Smooth muscle cell (in vitro differentiated cells): ENCODE results near the gene VN1R5. TPM values are rescaled to one million over a fixed set of nuclear protein-coding genes. Genes with fewer than 3 reads are reported as not detected.
A peak's percentile ranks its signal among the peaks of the same experiment; 100 is the strongest.
"Not testable (repeated sequence)": the region's sequence is repeated elsewhere in the genome, so short reads cannot be mapped to it uniquely, and the experiment has no call there.

Experiments
- DNase-seq: peaks from one replicate; lab custom pipeline; 2025; ENCODE audit not compliant: unreplicated experiment; lab: John Stamatoyannopoulos, UW
- H2AFZ ChIP-seq: fragments of 200-600 bp; sonication (generic); 2 replicates; pipeline ENCODE4 v1.6.0; 2016; ENCODE audit warnings: antibody characterized with exemption, low read depth, mild to moderate bottlenecking
- H3F3A ChIP-seq: fragments of 200-600 bp; sonication (generic); 2 replicates; pipeline ENCODE4 v1.6.0; 2017; ENCODE audit warnings: antibody characterized with exemption, low read depth
- H3K27ac ChIP-seq: fragments of 200-600 bp; sonication (generic); 2 replicates; pipeline ENCODE4 v1.5.1; 2016; ENCODE audit warnings: low read depth, mild to moderate bottlenecking
- H3K27me3 ChIP-seq: fragments of 200-600 bp; sonication (generic); 2 replicates; pipeline ENCODE4 v1.6.1; 2016; ENCODE audit warnings: low read depth, mild to moderate bottlenecking
- H3K36me3 ChIP-seq: fragments of 200-600 bp; sonication (generic); 2 replicates; pipeline ENCODE4 v1.5.1; 2016; ENCODE audit warnings: low read depth
- H3K4me1 ChIP-seq: fragments of 200-600 bp; sonication (generic); 2 replicates; pipeline ENCODE4 v1.5.1; 2016; ENCODE audit warnings: low read depth
- H3K4me2 ChIP-seq: fragments of 200-600 bp; sonication (generic); 2 replicates; pipeline ENCODE4 v1.6.0; 2016; ENCODE audit warnings: mild to moderate bottlenecking
- H3K4me3 ChIP-seq: fragments of 200-600 bp; sonication (generic); 2 replicates; pipeline ENCODE4 v1.5.1; 2016; ENCODE audit warnings: mild to moderate bottlenecking
- H3K79me2 ChIP-seq: fragments of 200-600 bp; sonication (generic); 2 replicates; pipeline ENCODE4 v1.6.0; 2016; ENCODE audit warnings: low read depth, mild to moderate bottlenecking
- H3K9ac ChIP-seq: fragments of 200-600 bp; sonication (generic); 2 replicates; pipeline ENCODE4 v1.6.0; 2016; ENCODE audit warnings: low read depth
- H3K9me3 ChIP-seq: fragments of 200-600 bp; sonication (generic); replicated peaks from 2 replicates; pipeline ENCODE4 v1.5.1; 2016; ENCODE audit warnings: low read depth
- H4K20me1 ChIP-seq: fragments of 200-600 bp; sonication (generic); 2 replicates; pipeline ENCODE4 v1.6.0; 2016; ENCODE audit warnings: low read depth
- WGBS: methylation state at CpG from one replicate; pipeline ENCODE4 v1.1.7; 2016; ENCODE audit warnings: low lambda C conversion rate; 5-methylcytosine and 5-hydroxymethylcytosine counted together
- polyA plus RNA-seq: library from polyadenylated mRNA; unstranded; fragments of >200 nt; fragmentation: Nextera tagmentation; extraction: Ambion mirVana; gene quantifications from 2 replicates; pipeline ENCODE4 v1.2.1, GENCODE V29; 2016
- total RNA-seq: library from RNA; depleted of rRNA; stranded (reverse); fragments of >200 nt; gene quantifications from 2 replicates; pipeline ENCODE4 v1.2.3, GENCODE V29; 2014
- TF ChIP-seq, protein P1 (sequence below): fragments of 200-600 bp; sonication (generic); IDR thresholded peaks from 2 replicates; pipeline ENCODE4 v1.5.1; 2017; ENCODE audit warnings: borderline replicate concordance, mild to moderate bottlenecking, antibody characterized with exemption; ENCODE audit not compliant: insufficient read depth, poor library complexity, severe bottlenecking

The VN1R5 gene
- total RNA-seq = not detected in 2 replicates
- not detected in 2 replicates for polyA plus RNA-seq

DNA sequence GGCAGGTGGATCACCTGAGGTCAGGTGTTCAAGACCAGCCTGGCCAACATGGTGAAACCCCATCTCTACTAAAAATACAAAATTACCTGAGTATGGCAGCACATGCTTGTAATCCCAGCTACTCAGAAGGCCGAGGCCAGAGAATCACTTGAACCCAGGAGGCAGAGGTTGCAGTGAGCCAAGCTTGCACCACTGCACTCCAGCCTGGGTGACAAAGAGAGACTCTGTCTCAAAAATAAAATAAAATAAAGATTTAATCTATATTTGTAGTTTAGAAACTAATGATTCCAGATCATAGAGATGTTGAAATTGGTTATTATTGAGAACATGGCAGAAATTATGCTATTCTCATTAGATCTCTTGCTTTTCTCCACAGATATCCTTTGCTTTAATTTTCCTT, at the start of gene VN1R5:
TSS of gene VN1R5 (plus strand) at position 301 of the 400 bp plus-strand sequence.
- H3K9me3 ChIP-seq, H3K27me3 ChIP-seq, DNase-seq, H3K27ac ChIP-seq, H3K4me3 ChIP-seq, H3K4me1 ChIP-seq, H3K79me2 ChIP-seq, H3K4me2 ChIP-seq, H3F3A ChIP-seq, H4K20me1 ChIP-seq, H2AFZ ChIP-seq, H3K36me3 ChIP-seq, H3K9ac ChIP-seq: not testable (repeated sequence)
- WGBS = 85% methylated on average over 1 of the region's 1 CpG

DNA sequence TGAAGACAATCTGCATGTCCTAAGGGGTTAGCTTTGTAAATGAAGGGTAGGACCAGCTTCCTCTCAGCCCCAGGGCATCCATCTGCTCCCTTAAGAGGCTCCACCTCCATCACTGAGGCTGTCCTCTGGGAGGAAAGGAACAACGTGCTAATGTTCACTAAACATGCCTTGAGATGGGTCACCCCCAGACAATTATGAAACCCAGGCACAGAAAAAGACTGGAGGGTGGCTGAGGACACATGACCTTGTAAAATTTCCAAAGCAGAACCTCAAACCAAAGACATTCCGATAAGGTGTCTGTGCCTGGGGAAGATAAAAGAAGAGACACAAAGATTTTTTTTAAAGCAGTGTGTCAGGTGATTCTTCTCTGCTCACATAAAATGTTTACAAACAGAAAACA, 46.5 kb upstream of the VN1R5 start:
- Histone ChIP-seq H3K36me3 (no peaks in the 10 kb centered on the region), H3F3A (no peaks in the 10 kb centered on the region), H3K9ac (no peak overlapping the region), H3K4me3 (peak overlapping the region; percentile 89), H2AFZ (no peak overlapping the region), H3K79me2 (peaks cover 59% of the 10 kb centered on the region), H3K4me2 (peak overlapping the region; percentile 85), H3K9me3 (no peaks in the 10 kb centered on the region), H3K27me3 (no peaks in the 10 kb centered on the region), H4K20me1 (peaks cover 22% of the 10 kb centered on the region), H3K27ac (no peak overlapping the region), H3K4me1 (peaks cover 14% of the 10 kb centered on the region)
- TF ChIP-seq, protein P1, sequence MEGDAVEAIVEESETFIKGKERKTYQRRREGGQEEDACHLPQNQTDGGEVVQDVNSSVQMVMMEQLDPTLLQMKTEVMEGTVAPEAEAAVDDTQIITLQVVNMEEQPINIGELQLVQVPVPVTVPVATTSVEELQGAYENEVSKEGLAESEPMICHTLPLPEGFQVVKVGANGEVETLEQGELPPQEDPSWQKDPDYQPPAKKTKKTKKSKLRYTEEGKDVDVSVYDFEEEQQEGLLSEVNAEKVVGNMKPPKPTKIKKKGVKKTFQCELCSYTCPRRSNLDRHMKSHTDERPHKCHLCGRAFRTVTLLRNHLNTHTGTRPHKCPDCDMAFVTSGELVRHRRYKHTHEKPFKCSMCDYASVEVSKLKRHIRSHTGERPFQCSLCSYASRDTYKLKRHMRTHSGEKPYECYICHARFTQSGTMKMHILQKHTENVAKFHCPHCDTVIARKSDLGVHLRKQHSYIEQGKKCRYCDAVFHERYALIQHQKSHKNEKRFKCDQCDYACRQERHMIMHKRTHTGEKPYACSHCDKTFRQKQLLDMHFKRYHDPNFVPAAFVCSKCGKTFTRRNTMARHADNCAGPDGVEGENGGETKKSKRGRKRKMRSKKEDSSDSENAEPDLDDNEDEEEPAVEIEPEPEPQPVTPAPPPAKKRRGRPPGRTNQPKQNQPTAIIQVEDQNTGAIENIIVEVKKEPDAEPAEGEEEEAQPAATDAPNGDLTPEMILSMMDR = no peak
- no peak for DNase-seq
- WGBS = 21% methylated on average over 2 of the region's 2 CpGs

DNA sequence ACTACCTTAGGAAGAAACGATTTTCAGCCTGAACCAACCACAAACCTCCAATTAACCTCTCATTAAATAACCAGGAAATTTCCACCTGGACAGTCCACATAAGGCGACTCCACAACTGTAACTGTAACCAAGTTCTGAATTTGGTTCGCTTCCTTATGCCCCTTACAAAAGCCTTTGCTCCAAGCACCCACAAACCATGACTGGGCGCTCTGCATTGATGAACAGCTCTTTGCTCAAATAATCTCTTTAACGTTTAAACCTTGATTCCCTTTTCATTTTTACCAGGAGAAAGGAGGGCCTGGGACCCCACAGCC, 45.9 kb upstream of the VN1R5 start:
- H3K4me1 ChIP-seq = peaks cover 14% of the 10 kb centered on the region
- no peaks in the 10 kb centered on the region for H3K36me3 ChIP-seq
- H3K27me3 ChIP-seq = no peaks in the 10 kb centered on the region
- peak overlapping the region; percentile 23 for H2AFZ ChIP-seq
- 6% methylated on average over 5 of the region's 5 CpGs for WGBS
- H3K4me3 ChIP-seq = peak overlapping the region; percentile 89
- H3K9me3 ChIP-seq = no peaks in the 10 kb centered on the region
- H3F3A ChIP-seq = no peaks in the 10 kb centered on the region
- TF ChIP-seq, protein P1 = no peak
- peak overlapping the region; percentile 83 for H3K9ac ChIP-seq
- peaks cover 53% of the 10 kb centered on the region for H3K79me2 ChIP-seq
- peaks cover 22% of the 10 kb centered on the region for H4K20me1 ChIP-seq
- peak overlapping the region; percentile 85 for H3K4me2 ChIP-seq
- peak overlapping the region; percentile 54 for H3K27ac ChIP-seq
- no peak for DNase-seq

DNA sequence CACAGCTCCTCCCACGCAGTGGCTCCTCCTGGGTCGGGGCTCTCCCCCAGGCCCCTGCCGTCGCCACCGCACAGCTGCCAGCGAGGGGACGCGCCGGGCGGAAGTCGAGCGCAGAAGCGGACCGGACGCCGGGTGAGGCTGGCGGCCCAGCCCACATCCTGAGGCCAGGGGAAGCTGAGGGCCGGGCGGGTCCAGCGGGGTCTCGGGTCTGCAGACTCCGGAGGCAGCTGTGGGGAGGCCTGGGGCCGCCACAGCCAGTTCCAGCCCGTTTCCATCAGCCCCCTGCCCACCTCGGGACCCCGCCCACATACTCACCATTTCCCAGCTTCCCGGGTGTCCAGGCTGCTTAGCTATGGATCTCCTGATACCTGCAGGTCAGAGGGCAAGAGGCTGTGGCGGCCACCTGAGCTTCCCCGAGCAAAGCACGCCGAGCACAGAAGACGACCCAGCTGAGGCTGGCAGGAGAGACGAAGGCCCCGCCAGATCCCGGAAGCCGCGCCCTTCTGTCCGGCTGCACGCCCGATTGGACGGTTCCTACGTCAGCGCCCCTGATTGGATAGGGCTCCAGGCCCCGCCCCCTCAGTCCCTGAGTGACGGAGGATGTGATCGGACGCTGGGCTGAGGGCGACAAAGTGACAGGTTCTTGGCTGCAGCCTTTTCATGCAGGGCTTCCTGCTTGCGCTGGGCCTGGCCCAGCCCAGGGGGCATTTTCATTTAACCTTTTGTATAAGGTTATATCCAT, 45.3 kb upstream of the VN1R5 start:
- Histone ChIP-seq H3K4me1 (peaks cover 14% of the 10 kb centered on the region), H3K36me3 (no peaks in the 10 kb centered on the region), H3K9ac (peak overlapping the region; percentile 83), H3K79me2 (peaks cover 51% of the 10 kb centered on the region), H3K27ac (peak overlapping the region; percentile 54), H2AFZ (peak overlapping the region; percentile 23), H3F3A (no peaks in the 10 kb centered on the region), H3K4me3 (peak overlapping the region; percentile 89), H3K9me3 (no peaks in the 10 kb centered on the region), H3K27me3 (no peaks in the 10 kb centered on the region), H3K4me2 (peak overlapping the region; percentile 85), H4K20me1 (peaks cover 22% of the 10 kb centered on the region)
- under 1% methylated on average over 41 of the region's 49 CpGs for WGBS
- TF ChIP-seq, protein P1 = no peak
- DNase-seq = peak; percentile 63
